Measurements from ENCODE around the gene FGF8.

The FGF8 gene

DNA sequence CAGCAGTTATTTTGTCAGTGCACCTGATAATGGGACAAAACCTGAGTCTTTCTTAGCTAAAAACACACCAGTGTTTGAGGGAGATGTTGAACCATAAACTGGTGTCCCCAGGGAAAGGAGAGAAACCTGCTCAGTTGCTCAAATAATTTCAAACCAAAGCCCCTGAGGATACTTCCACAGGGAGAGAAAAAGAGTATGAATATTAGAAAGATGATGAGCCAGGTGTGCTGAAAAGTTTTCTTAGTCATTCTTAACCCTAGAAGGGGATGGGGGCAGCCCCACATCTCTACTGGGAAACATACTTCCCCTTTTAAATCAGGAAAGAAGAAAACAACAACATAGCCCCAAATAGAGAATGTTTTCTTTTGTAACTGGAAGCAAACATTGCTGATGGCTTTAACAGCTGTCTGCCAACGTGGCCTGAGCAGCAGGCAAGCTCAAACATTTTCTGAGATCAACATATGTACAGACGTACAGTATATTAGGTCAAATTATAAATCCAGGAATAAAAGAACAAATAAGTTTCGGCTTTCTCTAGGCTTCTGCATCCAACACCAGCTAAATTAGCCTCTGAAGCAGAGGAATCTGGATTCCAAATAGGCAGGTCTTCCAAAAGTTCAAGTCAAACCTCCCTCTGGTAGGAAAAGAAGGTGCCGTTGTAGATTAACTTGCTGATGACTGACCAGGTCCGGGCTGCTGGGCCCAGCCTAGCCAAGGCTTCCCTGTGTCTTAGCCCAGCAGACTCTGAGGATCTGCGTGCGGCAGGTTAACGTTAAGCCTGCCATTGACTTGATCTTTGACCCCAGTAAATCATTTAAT, 50.4 kb downstream of the FGF8 start:
- no peak for DNase-seq

DNA sequence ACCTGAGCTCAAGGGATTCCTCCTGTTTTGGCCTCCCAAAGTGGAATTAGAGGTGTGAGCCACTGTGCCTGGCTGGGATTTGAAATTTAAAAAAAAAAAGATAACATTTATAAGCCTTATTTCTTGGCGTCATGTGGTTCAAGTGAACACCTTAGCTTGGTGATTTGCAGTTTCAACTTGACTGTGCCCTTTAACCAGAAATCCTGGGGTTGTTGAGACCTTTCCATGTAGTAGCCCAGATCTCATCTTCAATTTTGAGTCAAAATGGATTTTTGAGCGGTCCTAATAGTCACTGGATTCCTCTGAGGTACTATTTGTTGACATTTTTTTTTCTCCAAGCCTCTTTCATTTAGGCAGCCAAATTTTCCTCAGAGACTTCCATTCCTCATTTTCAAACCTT, 51.5 kb downstream of the FGF8 start:
- no peak for DNase-seq

DNA sequence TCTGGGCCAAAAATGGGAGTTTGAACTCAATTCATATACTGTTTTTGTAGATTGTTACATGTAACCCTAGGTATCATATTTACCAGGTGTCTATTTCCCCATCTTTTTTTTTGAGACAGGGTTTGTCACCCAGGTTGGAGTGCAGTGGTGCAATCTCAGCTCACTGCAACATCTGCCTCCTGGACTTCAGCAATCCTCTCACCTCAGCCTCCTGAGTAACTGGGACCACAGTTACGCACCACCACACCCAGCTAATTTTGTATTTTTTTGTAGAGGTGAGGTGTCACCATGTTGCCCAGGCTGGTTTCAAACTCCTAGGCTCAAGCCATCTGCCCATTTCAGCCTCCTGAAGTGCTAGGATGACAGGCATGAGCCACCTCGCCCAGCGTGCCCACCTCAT, 52.7 kb downstream of the FGF8 start:
- DNase-seq = no peak

DNA sequence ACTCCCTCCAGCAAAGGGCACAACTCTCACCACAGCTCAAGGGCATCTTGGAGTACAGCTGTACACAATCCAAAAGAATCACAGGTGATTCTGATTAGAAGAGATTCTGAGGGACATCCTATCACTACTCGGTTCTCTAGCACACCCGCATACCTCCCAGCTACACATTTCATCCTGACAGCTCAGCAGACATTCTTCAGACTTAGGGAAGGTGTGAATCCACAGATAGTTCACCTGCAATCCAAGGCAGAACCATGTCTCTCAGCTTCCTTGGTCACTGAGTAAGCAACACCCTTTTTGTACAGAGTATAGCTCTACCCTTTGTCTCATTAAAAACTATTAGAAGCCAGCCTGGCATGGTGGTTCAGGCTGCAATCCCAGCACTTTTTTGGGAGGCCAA, 54.1 kb downstream of the FGF8 start:
- no peak for DNase-seq

DNA sequence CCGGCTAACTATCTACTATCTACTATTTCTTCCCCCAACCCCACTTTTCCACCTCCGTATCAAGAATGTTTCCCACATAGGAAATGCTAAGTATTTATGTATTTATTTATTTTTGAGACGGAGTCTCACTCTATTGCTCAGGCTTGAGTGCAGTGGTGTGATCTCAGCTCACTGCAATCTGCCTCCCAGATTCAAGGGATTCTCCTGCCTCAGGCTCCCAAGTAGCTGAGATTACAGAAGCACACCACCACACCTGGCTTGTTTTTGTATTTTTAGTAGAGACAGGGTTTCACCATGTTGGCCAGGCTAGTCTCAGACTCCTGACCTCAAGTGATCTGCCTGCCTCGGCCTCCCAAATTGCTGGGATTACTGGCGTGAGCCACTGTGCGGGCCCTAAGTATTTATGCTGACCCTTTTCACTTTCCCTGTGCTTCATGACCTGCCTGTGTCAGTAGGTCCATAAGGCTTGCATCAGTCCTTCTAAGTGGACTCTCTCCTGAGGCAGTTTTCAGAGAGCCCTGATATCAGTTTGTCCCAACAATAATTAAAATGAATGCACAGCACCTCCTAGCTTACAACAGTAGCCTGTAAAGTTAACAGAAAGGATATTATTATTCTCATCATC, 55.2 kb downstream of the FGF8 start:
- DNase-seq = no peak

Measured in activated CD4-positive, CD25-positive, alpha-beta regulatory T cell (primary cell).